ENCODE data around the gene RASSF1. TPM values are rescaled to one million over a fixed set of nuclear protein-coding genes. Genes with fewer than 3 reads are reported as not detected.
A peak's percentile ranks its signal among the peaks of the same experiment; 100 is the strongest.

RASSF1 gene
- total and polyA plus RNA-seq, 2 of the 13 experiments (the other 11 are each of a cell fraction or from before 2014, with no cell fraction given) = 10.2 to 27.5 TPM

DNA sequence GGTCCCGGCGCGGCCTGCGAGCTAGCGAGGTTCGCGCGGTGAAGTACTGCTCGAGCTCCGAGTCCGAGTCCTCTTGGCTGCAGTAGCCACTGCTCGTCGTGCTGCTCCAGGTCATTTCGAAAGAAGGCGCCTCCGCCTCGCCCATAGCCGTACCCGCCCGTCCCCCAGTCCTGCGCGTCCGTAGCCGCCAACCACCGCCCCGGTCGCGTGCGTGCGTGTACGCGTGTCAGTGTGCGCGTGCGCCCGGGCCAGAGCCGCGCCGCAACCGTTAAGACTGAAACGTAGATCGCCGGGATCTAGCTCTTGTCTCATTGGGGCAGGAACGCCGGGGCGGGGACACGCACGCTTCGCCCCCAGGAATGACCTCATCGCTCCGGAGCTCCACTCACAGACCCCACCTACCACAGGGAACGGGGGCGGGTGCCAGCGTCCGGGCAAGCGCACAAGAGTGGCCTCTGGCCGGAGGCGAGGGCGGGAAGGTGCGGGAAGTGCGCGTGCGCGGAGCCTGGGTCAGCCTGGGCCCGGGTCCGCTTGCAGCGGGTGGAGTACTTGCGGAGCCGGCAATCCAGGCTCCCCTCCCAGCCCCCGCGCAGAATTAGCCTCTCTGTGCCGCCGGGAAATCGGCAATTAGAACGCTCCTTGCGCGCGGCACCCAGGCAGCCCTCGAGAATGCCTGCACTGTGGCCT lies 3.3 kb downstream of the RASSF1 start (continued):
- TF ChIP-seq, protein P1, sequence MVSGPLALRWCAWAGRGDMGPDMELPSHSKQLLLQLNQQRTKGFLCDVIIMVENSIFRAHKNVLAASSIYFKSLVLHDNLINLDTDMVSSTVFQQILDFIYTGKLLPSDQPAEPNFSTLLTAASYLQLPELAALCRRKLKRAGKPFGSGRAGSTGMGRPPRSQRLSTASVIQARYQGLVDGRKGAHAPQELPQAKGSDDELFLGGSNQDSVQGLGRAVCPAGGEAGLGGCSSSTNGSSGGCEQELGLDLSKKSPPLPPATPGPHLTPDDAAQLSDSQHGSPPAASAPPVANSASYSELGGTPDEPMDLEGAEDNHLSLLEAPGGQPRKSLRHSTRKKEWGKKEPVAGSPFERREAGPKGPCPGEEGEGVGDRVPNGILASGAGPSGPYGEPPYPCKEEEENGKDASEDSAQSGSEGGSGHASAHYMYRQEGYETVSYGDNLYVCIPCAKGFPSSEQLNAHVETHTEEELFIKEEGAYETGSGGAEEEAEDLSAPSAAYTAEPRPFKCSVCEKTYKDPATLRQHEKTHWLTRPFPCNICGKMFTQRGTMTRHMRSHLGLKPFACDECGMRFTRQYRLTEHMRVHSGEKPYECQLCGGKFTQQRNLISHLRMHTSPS (CRISPR knock-in tag; IDR thresholded peaks at IDR 0.05; ENCODE audit: low read depth) = peak; percentile 15; the same call in 1 of the 2 replicates
- TF ChIP-seq, protein P2, sequence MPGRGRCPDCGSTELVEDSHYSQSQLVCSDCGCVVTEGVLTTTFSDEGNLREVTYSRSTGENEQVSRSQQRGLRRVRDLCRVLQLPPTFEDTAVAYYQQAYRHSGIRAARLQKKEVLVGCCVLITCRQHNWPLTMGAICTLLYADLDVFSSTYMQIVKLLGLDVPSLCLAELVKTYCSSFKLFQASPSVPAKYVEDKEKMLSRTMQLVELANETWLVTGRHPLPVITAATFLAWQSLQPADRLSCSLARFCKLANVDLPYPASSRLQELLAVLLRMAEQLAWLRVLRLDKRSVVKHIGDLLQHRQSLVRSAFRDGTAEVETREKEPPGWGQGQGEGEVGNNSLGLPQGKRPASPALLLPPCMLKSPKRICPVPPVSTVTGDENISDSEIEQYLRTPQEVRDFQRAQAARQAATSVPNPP (CRISPR knock-in tag; IDR thresholded peaks at IDR 0.05) = 0 out of 2 replicates have a peak, but pooled peaks have one; percentile 71
- TF ChIP-seq ZNF746 (CRISPR knock-in tag; IDR thresholded peaks at IDR 0.05) (peak; percentile 40; the same call in 1 of the 2 replicates), ZNF331 (CRISPR knock-in tag; IDR thresholded peaks at IDR 0.05) (peak; percentile 46), ZKSCAN8 (CRISPR knock-in tag; IDR thresholded peaks at IDR 0.05; ENCODE audit: borderline replicate concordance) (no peak; the same call in 1 of the 2 replicates), CBFB (CRISPR knock-in tag; IDR thresholded peaks at IDR 0.05) (peak; percentile 84; the same call in 1 of the 2 replicates), NR2F6 (IDR thresholded peaks at IDR 0.05) (no peak), NR2F6 (CRISPR knock-in tag; IDR thresholded peaks at IDR 0.05) (no peak; the same call in 1 of the 2 replicates), GABPA (IDR thresholded peaks at IDR 0.05; ENCODE audit: low read depth, low read length) (no peak), GABPA (CRISPR knock-in tag; IDR thresholded peaks at IDR 0.05; ENCODE audit: low read depth) (peak; percentile 27; the same call in 1 of the 2 replicates), ZMYM2 (CRISPR knock-in tag; IDR thresholded peaks at IDR 0.05) (peak; percentile 72; the same call in 1 of the 2 replicates), SIX4 (CRISPR knock-in tag; IDR thresholded peaks at IDR 0.05) (no peak; the same call in 1 of the 2 replicates), YEATS2 (CRISPR knock-in tag; IDR thresholded peaks at IDR 0.05; ENCODE audit: borderline replicate concordance) (peak; percentile 64; the same call in 1 of the 2 replicates), SSRP1 (CRISPR knock-in tag; IDR thresholded peaks at IDR 0.05) (no peak; the same call in 1 of the 2 replicates), NFKB2 (CRISPR knock-in tag; IDR thresholded peaks at IDR 0.05; ENCODE audit: borderline replicate concordance) (peak; percentile 92; the same call in 1 of the 2 replicates), ZNF18 (CRISPR knock-in tag; IDR thresholded peaks at IDR 0.05; ENCODE audit: insufficient replicate concordance) (peak; percentile 88), ZFP82 (CRISPR knock-in tag; IDR thresholded peaks at IDR 0.05; ENCODE audit: borderline replicate concordance) (no peak; the same call in 1 of the 2 replicates), ZNF672 (CRISPR knock-in tag; IDR thresholded peaks at IDR 0.05) (no peak; the same call in 1 of the 2 replicates), ZNF543 (CRISPR knock-in tag; IDR thresholded peaks at IDR 0.05) (0 out of 2 replicates have a peak, but pooled peaks have one; percentile 64), RAD21 (CRISPR knock-in tag; IDR thresholded peaks at IDR 0.05) (no peak; the same call in 1 of the 2 replicates), U2AF2 (IDR thresholded peaks at IDR 0.05; ENCODE audit: low read depth, low read length) (no peak), ZNF766 (CRISPR knock-in tag; IDR thresholded peaks at IDR 0.05; ENCODE audit: borderline replicate concordance) (no peak), SNRNP70 (IDR thresholded peaks at IDR 0.05; ENCODE audit: low read depth, low read length) (no peak), KAT7 (CRISPR knock-in tag; IDR thresholded peaks at IDR 0.05; ENCODE audit: borderline replicate concordance) (peak; percentile 71), ARNT2 (CRISPR knock-in tag; IDR thresholded peaks at IDR 0.05; ENCODE audit: low read depth) (peak; percentile 91)
- TF ChIP-seq, protein P3, sequence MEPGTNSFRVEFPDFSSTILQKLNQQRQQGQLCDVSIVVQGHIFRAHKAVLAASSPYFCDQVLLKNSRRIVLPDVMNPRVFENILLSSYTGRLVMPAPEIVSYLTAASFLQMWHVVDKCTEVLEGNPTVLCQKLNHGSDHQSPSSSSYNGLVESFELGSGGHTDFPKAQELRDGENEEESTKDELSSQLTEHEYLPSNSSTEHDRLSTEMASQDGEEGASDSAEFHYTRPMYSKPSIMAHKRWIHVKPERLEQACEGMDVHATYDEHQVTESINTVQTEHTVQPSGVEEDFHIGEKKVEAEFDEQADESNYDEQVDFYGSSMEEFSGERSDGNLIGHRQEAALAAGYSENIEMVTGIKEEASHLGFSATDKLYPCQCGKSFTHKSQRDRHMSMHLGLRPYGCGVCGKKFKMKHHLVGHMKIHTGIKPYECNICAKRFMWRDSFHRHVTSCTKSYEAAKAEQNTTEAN (CRISPR knock-in tag; conservative IDR thresholded peaks at IDR 0.05) = peak; percentile 71; the same call in 1 of the 2 replicates
